Measurements from ENCODE around the gene SPTBN1.

- TF ChIP-seq EP300 (IDR thresholded peaks at IDR 0.05; ENCODE audit: low read depth in 2 of 2, low read length in 2 of 2) (no peak), EP300 (CRISPR knock-in tag; IDR thresholded peaks at IDR 0.05; ENCODE audit: borderline replicate concordance) (no peak), ZNF44 (CRISPR knock-in tag; IDR thresholded peaks at IDR 0.05) (no peak), MAZ (IDR thresholded peaks at IDR 0.05; ENCODE audit: borderline replicate concordance, low read depth, low read length) (no peak), MAZ (CRISPR knock-in tag; IDR thresholded peaks at IDR 0.05; ENCODE audit: low read depth) (no peak), POLR2A (IDR thresholded peaks at IDR 0.05; ENCODE audit: insufficient read depth in 1 of 2, low read depth in 2 of 2, low read length in 2 of 2) (no peak), FOXJ3 (CRISPR knock-in tag; IDR thresholded peaks at IDR 0.05; ENCODE audit: borderline replicate concordance) (no peak), PCBP2 (optimal IDR thresholded peaks at IDR 0.05; ENCODE audit: low read depth, low read length, poor library complexity, severe bottlenecking) (no peak), ADNP (CRISPR knock-in tag; IDR thresholded peaks at IDR 0.05) (no peak), ZNF768 (CRISPR knock-in tag; IDR thresholded peaks at IDR 0.05) (no peak), POLR2AphosphoS2 (IDR thresholded peaks at IDR 0.05; ENCODE audit: low read depth, low read length) (no peak), NR2C2 (CRISPR knock-in tag; IDR thresholded peaks at IDR 0.05; ENCODE audit: borderline replicate concordance) (no peak), CTCF (CRISPR knock-in tag; IDR thresholded peaks at IDR 0.05) (no peak)
These were observed 122.5 kb downstream of the SPTBN1 start for GRCh38 chr2:54578648-54579045.
